ENCODE measurements around the gene NSUN2. TPM values are rescaled to one million over a fixed set of nuclear protein-coding genes. Genes with fewer than 3 reads are reported as not detected.

Gene NSUN2
- total and polyA plus RNA-seq, 2 experiments from 2014 or later, result 65.4 to 112 TPM

DNA sequence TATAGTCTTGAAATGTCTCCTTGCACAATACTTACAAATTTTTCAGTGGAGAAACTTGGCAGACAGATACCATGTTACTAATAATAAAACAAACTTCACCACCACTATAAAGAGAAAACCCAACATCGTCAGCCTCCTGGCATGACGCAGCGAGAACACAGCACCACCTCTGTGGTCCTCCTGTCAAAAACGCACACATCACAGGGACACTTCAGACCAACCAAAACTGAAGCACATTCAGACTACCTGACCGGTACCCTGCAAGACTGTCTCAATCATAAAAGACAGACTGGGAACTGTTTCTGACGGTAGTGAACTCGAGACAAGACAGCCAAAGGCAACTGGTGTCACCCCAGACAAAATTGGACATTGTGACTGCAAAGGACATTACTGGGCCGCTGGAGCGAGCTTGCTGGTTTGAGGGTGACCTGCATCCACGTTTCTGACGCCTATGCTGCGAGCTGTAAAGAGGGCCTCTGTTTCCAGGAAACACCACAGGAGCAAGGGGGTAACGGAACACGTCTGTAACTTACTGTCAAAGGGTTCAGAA lies 34.4 kb downstream of the NSUN2 start:
- H3K4me2 ChIP-seq, result no peak overlapping the region
- H3K4me1 Mint-ChIP-seq, result peaks cover 4% of the 10 kb centered on the region; the same call in 2 of the 3 replicates
- no peaks in the 10 kb centered on the region for H3K4me1 ChIP-seq (ENCODE audit: insufficient read depth)
- H3K27ac Mint-ChIP-seq, result no peak overlapping the region
- H3K36me3 ChIP-seq (ENCODE audit: insufficient read depth), result peaks cover 38% of the 10 kb centered on the region
- H3K27ac ChIP-seq (ENCODE audit: low read depth), result no peak overlapping the region
- no peaks in the 10 kb centered on the region for H3F3A ChIP-seq (replicated peaks; ENCODE audit: low read depth)
- no peak for DNase-seq (ENCODE audit: low spot score)
- H3K9me2 ChIP-seq (ENCODE audit: insufficient read depth), result no peaks in the 10 kb centered on the region
- ATAC-seq, result no peak
- peaks cover 70% of the 10 kb centered on the region for H3K36me3 Mint-ChIP-seq (ENCODE audit: low read depth)
- no peaks in the 10 kb centered on the region for H3K27me3 ChIP-seq (ENCODE audit: insufficient read depth)
- H3K4me3 ChIP-seq, result no peak overlapping the region
- TF ChIP-seq, protein P1, sequence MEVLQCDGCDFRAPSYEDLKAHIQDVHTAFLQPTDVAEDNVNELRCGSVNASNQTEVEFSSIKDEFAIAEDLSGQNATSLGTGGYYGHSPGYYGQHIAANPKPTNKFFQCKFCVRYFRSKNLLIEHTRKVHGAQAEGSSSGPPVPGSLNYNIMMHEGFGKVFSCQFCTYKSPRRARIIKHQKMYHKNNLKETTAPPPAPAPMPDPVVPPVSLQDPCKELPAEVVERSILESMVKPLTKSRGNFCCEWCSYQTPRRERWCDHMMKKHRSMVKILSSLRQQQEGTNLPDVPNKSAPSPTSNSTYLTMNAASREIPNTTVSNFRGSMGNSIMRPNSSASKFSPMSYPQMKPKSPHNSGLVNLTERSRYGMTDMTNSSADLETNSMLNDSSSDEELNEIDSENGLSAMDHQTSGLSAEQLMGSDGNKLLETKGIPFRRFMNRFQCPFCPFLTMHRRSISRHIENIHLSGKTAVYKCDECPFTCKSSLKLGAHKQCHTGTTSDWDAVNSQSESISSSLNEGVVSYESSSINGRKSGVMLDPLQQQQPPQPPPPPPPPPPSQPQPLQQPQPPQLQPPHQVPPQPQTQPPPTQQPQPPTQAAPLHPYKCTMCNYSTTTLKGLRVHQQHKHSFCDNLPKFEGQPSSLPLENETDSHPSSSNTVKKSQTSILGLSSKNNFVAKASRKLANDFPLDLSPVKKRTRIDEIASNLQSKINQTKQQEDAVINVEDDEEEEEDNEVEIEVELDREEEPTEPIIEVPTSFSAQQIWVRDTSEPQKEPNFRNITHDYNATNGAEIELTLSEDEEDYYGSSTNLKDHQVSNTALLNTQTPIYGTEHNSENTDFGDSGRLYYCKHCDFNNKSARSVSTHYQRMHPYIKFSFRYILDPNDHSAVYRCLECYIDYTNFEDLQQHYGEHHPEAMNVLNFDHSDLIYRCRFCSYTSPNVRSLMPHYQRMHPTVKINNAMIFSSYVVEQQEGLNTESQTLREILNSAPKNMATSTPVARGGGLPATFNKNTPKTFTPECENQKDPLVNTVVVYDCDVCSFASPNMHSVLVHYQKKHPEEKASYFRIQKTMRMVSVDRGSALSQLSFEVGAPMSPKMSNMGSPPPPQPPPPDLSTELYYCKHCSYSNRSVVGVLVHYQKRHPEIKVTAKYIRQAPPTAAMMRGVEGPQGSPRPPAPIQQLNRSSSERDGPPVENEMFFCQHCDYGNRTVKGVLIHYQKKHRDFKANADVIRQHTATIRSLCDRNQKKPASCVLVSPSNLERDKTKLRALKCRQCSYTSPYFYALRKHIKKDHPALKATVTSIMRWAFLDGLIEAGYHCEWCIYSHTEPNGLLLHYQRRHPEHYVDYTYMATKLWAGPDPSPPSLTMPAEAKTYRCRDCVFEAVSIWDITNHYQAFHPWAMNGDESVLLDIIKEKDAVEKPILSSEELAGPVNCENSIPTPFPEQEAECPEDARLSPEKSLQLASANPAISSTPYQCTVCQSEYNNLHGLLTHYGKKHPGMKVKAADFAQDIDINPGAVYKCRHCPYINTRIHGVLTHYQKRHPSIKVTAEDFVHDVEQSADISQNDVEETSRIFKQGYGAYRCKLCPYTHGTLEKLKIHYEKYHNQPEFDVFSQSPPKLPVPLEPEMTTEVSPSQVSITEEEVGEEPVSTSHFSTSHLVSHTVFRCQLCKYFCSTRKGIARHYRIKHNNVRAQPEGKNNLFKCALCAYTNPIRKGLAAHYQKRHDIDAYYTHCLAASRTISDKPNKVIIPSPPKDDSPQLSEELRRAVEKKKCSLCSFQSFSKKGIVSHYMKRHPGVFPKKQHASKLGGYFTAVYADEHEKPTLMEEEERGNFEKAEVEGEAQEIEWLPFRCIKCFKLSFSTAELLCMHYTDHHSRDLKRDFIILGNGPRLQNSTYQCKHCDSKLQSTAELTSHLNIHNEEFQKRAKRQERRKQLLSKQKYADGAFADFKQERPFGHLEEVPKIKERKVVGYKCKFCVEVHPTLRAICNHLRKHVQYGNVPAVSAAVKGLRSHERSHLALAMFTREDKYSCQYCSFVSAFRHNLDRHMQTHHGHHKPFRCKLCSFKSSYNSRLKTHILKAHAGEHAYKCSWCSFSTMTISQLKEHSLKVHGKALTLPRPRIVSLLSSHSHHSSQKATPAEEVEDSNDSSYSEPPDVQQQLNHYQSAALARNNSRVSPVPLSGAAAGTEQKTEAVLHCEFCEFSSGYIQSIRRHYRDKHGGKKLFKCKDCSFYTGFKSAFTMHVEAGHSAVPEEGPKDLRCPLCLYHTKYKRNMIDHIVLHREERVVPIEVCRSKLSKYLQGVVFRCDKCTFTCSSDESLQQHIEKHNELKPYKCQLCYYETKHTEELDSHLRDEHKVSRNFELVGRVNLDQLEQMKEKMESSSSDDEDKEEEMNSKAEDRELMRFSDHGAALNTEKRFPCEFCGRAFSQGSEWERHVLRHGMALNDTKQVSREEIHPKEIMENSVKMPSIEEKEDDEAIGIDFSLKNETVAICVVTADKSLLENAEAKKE (CRISPR knock-in tag; IDR thresholded peaks at IDR 0.05), result no peak
- TF ChIP-seq JUNB (IDR thresholded peaks at IDR 0.05; ENCODE audit: unreplicated experiment), result no peak
- TF ChIP-seq EZH2phosphoT487 (IDR thresholded peaks at IDR 0.05; ENCODE audit: unreplicated experiment), result no peak
- no peak for TF ChIP-seq EZH2 (IDR thresholded peaks at IDR 0.05; ENCODE audit: low read depth, unreplicated experiment)
- no peak for TF ChIP-seq POLR2AphosphoS5 (IDR thresholded peaks at IDR 0.05; ENCODE audit: low read depth)
- no peaks in the 10 kb centered on the region for H3K79me2 ChIP-seq (replicated peaks; ENCODE audit: insufficient read depth)
- H3K4me3 Mint-ChIP-seq, result no peak overlapping the region
- H3K27me3 Mint-ChIP-seq (ENCODE audit: insufficient read depth, low read depth, poor library complexity), result peaks cover 10% of the 10 kb centered on the region
- peaks cover 29% of the 10 kb centered on the region for H4K20me1 ChIP-seq (replicated peaks; ENCODE audit: insufficient read depth)
- H2AFZ ChIP-seq, result no peak overlapping the region
- no peaks in the 10 kb centered on the region for H3K9me3 Mint-ChIP-seq

DNA sequence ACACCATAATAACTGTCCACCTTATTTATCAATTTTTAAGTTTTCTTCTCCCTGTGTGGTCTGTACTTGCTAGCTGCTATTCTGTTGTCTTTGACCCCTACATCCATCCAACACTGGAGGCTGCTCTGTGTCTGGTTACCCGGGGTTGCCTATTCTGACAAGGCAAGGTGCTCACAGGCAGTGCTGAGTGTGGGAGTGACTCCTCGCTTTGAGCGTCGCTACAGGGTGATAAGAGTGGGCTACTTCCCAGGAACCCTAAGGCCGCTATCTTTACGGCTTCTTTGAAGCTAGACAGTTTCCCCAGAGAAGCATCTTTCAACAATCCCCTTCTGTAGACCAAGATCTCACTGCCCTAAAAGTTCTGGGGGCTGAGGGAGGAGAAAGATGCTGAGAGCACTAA lies 35.3 kb downstream of the NSUN2 start:
- H3K4me3 ChIP-seq, result no peak overlapping the region
- TF ChIP-seq NANOG (IDR thresholded peaks at IDR 0.05; ENCODE audit: borderline replicate concordance), result no peak
- TF ChIP-seq STAT1 (IDR thresholded peaks at IDR 0.05; ENCODE audit: unreplicated experiment), result no peak
- no peak for TF ChIP-seq ZNF331 (CRISPR knock-in tag; IDR thresholded peaks at IDR 0.05; ENCODE audit: low read depth)

More for the DNA sequence above, 35.3 kb downstream of the NSUN2 start:
- peaks cover 25% of the 10 kb centered on the region for H4K20me1 ChIP-seq (replicated peaks; ENCODE audit: insufficient read depth)
- Mint-ChIP-seq H3K4me1 (peaks cover 4% of the 10 kb centered on the region; the same call in 2 of the 3 replicates), H3K36me3 (ENCODE audit: low read depth) (peaks cover 61% of the 10 kb centered on the region), H3K9me3 (no peaks in the 10 kb centered on the region), H3K27ac (no peak overlapping the region), H3K4me3 (no peak overlapping the region), H3K27me3 (ENCODE audit: insufficient read depth, low read depth, poor library complexity) (peaks cover 10% of the 10 kb centered on the region)
- H2AFZ ChIP-seq, result no peak overlapping the region
- H3K4me2 ChIP-seq, result no peak overlapping the region
- DNase-seq (ENCODE audit: low spot score), result no peak
- H3K9me2 ChIP-seq (ENCODE audit: insufficient read depth), result no peaks in the 10 kb centered on the region
- H3K4me1 ChIP-seq (ENCODE audit: insufficient read depth), result no peaks in the 10 kb centered on the region
- peaks cover 30% of the 10 kb centered on the region for H3K36me3 ChIP-seq (ENCODE audit: insufficient read depth)
- H3K27ac ChIP-seq (ENCODE audit: low read depth), result no peak overlapping the region
- no peaks in the 10 kb centered on the region for H3F3A ChIP-seq (replicated peaks; ENCODE audit: low read depth)
- H3K79me2 ChIP-seq (replicated peaks; ENCODE audit: insufficient read depth), result no peaks in the 10 kb centered on the region
- no peaks in the 10 kb centered on the region for H3K27me3 ChIP-seq (ENCODE audit: insufficient read depth)
- no peak for ATAC-seq
